HG03045 (cell line): Measurements from ENCODE around the gene TMEM184A.

ENCODE experiments used
- ATAC-seq: cut with Tn5 transposase; IDR thresholded peaks from one replicate; pipeline ENCODE4 v1.9.1; 2021; ENCODE audit warnings: mild to moderate bottlenecking, moderate library complexity; ENCODE audit not compliant: unreplicated experiment

The TMEM184A gene

GRCh38 chr7:1569016-1569415 lies 13.0 kb upstream of the TMEM184A start:
- no peak for ATAC-seq

DNA sequence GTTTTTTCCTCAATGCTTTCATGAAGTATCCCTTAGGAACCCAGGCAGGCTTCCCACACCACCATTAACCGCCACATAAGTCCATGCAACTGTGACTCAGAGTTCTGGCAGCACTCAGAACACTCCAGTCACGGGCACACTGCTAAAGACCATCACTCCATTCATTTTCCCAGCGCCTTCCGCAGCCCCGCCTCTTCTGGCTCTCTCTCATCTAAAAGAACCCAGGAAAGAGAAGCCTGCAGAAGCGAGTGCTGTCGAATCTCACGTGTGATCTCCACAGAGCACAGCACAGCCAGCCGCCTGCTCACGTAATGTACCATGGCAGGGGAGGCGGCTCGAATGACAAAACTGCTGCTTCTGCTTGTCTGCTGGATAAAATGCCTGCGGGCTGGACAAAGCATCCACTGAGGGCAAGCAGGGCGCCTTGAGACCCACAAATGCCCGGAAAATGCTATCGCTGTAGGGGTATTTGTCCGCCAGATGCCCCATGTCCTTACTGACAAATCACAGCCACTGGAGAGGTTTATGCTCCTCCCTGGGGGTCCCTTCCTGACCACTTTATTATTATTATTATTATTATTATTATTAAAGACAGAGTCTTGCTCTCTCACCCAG lies 12.0 kb upstream of the TMEM184A start:
- no peak for ATAC-seq

- ATAC-seq = no peak
Measured at GRCh38 chr7:1567049-1567771, 11.2 kb upstream of the TMEM184A start.

GRCh38 chr7:1566687-1567048 lies 10.7 kb upstream of the TMEM184A start:
- ATAC-seq = no peak

DNA sequence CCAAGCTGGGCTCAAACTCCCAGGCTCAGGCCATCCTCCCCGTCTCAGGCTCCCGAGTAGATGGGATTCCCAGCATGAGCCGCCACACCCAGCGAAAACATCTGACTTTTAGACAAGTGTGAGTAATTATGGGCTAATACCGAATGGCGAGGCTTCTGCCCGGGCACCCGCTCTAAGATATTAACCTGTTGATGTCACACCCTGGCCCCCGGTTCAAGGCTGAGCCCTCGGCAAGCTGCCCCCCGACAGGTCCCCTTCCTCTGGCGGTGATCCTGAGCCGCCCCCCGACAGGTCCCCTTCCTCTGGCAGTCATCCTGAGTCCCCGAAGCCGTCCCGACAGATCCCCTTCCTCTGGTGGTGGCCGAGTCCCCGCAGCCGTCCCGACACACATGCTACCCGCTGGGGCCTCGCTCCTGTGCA lies 8.6 kb upstream of the TMEM184A start:
- no peak for ATAC-seq

GRCh38 chr7:1563981-1564602 lies 8.1 kb upstream of the TMEM184A start:
- ATAC-seq = no peak

GRCh38 chr7:1562597-1563051 lies 6.6 kb upstream of the TMEM184A start:
- no peak for ATAC-seq

DNA sequence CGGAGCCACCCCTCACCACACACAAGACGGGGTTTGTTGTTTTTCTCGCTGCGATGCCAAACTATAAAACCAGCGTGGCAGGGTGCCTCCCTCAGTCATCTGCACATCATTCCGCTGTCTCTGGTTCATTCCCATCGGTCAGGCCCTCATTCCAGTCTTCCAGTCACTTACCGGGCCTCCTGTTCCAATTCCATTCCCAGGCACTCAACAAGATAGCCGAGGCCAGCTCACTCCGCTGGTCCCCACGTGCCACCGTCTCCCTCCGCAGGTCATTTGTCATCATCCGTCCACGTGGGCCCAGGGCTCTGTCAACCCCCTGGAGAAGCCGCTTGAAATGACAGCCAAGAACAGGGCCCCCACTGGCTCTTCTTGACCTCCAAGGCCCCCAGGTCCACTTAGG lies 6.1 kb upstream of the TMEM184A start:
- no peak for ATAC-seq

DNA sequence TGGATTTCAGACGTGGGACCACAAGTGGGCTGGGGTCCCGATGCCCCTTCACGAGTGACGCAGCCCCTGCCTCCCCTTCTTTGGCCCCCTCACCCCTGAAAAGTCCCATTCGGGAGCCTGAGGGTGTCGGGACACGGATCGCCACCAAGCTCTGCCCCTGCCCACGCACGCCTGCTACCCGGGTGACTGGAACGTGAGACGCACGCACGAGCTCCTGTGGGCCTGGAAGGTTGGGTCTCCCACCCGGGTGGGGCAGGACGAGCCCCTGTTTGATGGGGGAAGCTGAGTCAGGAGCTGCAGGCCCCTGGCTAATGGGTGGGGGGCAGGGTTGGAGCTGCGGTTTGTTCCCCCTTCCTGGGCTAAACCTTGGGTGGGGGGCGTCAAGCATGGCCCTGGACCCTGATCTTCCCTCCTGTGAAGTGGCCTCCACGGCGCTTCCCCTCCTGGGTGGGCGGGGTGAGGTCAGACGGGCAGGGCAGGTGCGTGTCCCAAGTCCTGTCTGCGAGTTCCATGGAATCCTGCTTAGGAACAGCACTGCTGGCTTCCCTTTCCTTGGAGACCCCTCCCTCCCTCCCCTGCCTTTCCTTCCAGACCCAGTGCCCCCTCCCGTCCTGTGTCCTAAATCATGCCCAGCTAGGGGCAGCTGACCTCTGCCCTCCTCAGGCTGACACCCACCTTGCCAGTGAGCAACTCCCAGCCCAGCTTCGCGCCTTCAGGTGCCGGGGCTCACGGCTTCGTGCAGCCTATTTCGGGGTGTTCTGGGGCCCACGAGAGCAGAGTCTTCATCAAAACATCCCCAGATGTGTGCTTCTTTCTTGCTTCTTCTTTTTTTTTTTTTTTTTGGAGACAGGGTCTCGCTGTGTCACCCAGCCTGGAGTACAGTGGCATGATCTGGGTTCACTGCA lies 5.3 kb upstream of the TMEM184A start:
- no peak for ATAC-seq

DNA sequence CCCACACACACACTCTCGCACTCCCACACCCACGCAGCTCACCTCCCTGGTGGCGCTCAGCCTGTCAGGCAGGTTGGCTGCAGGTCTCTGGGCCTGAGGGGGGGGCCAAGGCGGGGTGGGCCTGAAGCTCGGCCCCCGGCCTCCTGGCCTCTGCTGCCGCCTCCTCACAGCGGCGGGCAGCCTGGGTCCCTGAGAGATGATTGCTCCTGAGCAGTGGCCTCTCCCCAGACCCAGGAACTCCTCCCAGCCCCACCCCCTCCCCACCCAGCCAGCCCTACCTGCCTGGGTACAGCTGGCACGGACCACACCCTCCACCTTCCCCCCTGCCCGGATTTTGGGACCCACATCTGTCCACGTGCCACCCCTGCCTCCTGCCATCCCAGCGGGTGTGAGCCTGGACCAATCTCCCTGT lies 4.6 kb upstream of the TMEM184A start:
- ATAC-seq = no peak

- ATAC-seq = no peak
Measured at GRCh38 chr7:1559626-1560590, 3.9 kb upstream of the TMEM184A start.

DNA sequence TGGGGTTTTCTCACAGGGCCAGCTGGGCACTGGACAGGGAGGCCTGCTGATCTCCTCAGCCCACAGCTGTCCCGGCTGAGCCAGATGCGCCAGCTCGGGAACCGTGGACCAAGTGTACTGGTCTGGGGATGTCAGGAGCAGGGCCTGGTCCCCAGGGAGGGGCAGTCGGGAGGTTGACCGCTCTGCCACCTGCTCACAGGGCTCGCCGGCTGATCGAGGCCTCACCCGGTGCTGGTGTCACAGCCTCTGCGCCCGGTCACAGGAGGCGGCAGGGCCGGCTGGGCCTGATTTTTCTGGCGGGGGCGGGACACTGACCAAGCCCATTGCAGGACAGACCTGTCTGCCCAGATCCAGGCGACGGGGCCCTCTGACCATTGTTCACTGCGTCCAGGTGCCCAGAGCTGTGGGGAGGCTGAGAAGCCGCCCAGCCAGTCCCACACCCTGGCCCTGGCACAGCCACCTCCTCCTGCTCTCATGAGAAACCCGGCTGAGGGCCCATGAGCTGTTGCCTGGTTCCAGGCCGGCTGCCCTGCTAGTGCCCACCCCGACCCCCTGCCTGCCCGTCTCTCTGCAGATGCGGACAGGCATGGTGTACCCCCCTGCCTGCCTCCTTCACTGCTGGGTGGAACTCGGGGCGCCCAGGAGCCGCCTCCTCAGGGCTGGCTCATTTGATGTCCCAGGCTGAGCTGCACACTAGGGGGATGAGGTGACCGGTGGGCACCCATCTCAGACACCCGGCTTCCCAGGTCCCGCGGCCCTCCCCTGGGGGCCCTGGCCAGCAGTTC lies 3.0 kb upstream of the TMEM184A start:
- no peak for ATAC-seq

GRCh38 chr7:1558181-1558811 lies 2.3 kb upstream of the TMEM184A start:
- no peak for ATAC-seq

- ATAC-seq = no peak
Measured at GRCh38 chr7:1557771-1558170, 1.8 kb upstream of the TMEM184A start.

- no peak for ATAC-seq
Measured at GRCh38 chr7:1557006-1557405, 1.0 kb upstream of the TMEM184A start.

- ATAC-seq = no peak
Measured at GRCh38 chr7:1555046-1555812, 776 bp downstream of the TMEM184A start.

DNA sequence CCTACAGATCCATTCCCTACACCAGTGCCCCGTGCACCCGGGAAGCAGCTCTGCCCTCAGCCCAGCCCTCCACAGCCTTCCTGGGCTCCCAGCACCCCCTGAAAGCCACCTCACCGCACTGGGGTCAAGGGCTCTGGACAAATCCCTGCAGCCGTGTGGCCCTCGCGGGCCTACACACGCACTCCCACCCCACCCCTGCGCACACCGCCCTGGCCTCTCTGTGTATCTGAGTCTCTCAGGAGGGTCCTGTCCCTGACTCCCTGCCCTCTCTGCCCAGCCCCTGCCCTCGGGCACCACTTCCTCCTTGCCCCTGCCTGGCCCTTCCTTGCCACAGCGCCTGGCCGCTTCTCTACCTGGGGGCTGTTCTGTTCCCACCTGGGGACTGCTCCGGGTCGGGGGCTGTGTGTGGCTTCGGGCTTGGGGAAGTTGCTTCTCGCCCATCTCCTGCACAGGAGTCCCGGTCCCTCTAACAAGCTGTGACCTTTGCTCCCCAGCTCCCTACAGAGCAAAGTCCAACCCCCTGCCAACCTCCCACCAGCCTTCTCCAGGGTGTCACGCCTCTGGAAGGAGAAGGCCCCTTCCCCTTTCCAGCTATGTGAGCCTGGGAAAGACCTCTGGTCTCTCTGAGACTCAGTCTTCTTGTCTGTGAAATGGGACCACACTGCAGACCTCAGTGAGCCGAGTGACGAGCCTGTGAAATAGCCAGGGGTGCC lies 1.5 kb downstream of the TMEM184A start:
- no peak for ATAC-seq
